Measurements from ENCODE around the gene VPS13C.

- TF ChIP-seq CTCF (IDR thresholded peaks at IDR 0.05) (no peak), POLR2A (IDR thresholded peaks at IDR 0.05) (no peak)
These were observed 45.8 kb upstream of the VPS13C start for GRCh38 chr15:62106096-62106495.
